22Rv1 (cell line): Measurements from ENCODE around the gene CFAP43.

Experiments
- H3K27ac ChIP-seq: fragments of 450-650 bp; 2 replicates; pipeline ENCODE4 v1.5.1; 2017
- CTCF ChIP-seq: fragments of 450-650 bp; IDR thresholded peaks from 2 replicates; pipeline ENCODE4 v1.5.1; 2017; ENCODE audit warnings: mild to moderate bottlenecking
- ZFX ChIP-seq: fragments of 450-650 bp; IDR thresholded peaks from 2 replicates; pipeline ENCODE4 v1.6.1; 2017; ENCODE audit warnings: antibody characterized with exemption, borderline replicate concordance

CFAP43 gene

GRCh38 chr10:104096692-104097091 lies 135.5 kb downstream of the CFAP43 start:
- no peak overlapping the region for H3K27ac ChIP-seq
- TF ChIP-seq CTCF (no peak), ZFX (no peak)

DNA sequence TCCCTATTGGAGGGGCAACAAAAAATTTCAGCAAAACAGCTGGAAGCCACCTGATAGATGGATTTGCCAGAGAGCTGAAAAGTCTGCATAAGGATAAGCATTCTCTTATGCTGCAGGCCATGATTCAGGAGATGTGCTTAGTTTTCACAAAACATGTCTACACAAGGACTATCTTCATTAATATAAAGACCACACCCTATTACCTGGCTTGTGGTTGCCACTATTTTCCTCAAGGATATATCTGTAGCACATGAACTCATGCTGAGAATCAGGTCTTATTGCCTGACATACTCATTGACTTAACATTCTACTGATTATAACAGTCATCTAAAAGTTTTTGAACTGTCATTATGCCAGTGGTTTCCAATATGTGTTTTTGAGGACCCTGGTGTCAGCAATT lies 139.4 kb downstream of the CFAP43 start:
- no peak for TF ChIP-seq CTCF
- no peak for TF ChIP-seq ZFX
- no peak overlapping the region for H3K27ac ChIP-seq

- no peak overlapping the region for H3K27ac ChIP-seq
- no peak for TF ChIP-seq ZFX
- TF ChIP-seq CTCF = no peak
These were observed 141.6 kb downstream of the CFAP43 start for GRCh38 chr10:104090611-104091010.

DNA sequence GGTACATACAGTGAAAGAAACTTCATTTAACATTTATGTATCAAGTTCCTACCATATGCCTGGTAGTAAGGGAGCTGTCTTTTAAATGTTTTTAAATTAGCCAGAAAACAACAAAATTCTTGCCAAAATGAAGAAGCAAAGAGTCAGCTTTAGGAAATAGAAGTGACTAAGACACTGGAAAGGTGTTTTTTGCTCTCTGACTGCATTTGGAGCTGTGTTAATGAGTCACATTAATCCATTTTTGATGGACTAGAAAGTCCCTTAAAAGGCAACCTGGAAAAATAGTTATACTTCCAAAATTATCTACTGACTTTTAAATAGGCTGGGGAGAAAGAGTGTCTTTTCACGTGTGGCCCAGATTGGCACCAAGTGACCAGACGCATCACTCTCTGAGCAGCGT lies 142.5 kb downstream of the CFAP43 start:
- TF ChIP-seq CTCF (no peak), ZFX (no peak)
- H3K27ac ChIP-seq = no peak overlapping the region

GRCh38 chr10:104088239-104088638 lies 143.9 kb downstream of the CFAP43 start:
- no peak overlapping the region for H3K27ac ChIP-seq
- TF ChIP-seq CTCF (no peak), ZFX (no peak)

- no peak for TF ChIP-seq CTCF
- TF ChIP-seq ZFX = no peak
- H3K27ac ChIP-seq = no peak within 1 kb of the TSS
These were observed 146.3 kb downstream of the CFAP43 start, which contains the start of gene COL17A1 for GRCh38 chr10:104085801-104086400. TSS of gene COL17A1 (minus strand) at chr10:104085880. CDS start at chr10:104080673, 5,207 bp downstream.

- no peak overlapping the region for H3K27ac ChIP-seq
- no peak for TF ChIP-seq ZFX
- TF ChIP-seq CTCF = no peak
These were observed 147.6 kb downstream of the CFAP43 start for GRCh38 chr10:104084482-104085142.
